Prostate gland (tissue), 2 donors: Measurements from ENCODE around the gene ACTN4. TPM values are rescaled to one million over a fixed set of nuclear protein-coding genes. Genes with fewer than 3 reads are reported as not detected.
A peak's percentile ranks its signal among the peaks of the same experiment; 100 is the strongest.

ENCODE experiments used
- DNase-seq: peaks from one replicate; pipeline ENCODE4 v3.0.0-alpha.2; 2019; ENCODE audit warnings: low spot score
- H3K27ac ChIP-seq, 2 donors: fragments of 200-600 bp; sonication (generic); 2 replicates each; pipeline ENCODE4 v1.5.1; 2017 to 2019
- H3K27me3 ChIP-seq: fragments of 200-600 bp; sonication (generic); replicated peaks from 2 replicates; pipeline ENCODE4 v1.5.1; 2019; ENCODE audit not compliant: insufficient read depth
- H3K36me3 ChIP-seq, 2 donors: fragments of 200-600 bp; sonication (generic); 1 replicate in 1 of 2; 2 replicates in 1 of 2; pipeline versions ENCODE4 v1.5.1 to v1.8.1; 2017 to 2019
- H3K4me1 ChIP-seq: fragments of 200-600 bp; sonication (generic); replicated peaks from 2 replicates; pipeline ENCODE4 v1.5.1; 2019
- H3K4me3 ChIP-seq, 2 donors: fragments of 200-600 bp; sonication (generic); 2 replicates each; pipeline ENCODE4 v1.5.1; 2017 to 2019
- H3K9me3 ChIP-seq: fragments of 200-600 bp; sonication (generic); 2 replicates; pipeline ENCODE4 v1.5.1; 2017
- POLR2A ChIP-seq: fragments of 450-650 bp; IDR thresholded peaks from one replicate; pipeline ENCODE4 v1.6.1; 2016; ENCODE audit warnings: antibody characterized with exemption, mild to moderate bottlenecking
- POLR2AphosphoS5 ChIP-seq: sonication (generic); formaldehyde crosslinking; IDR thresholded peaks from one replicate; pipeline ENCODE4 v1.6.1; 2017; ENCODE audit warnings: antibody characterized with exemption
- WGBS: methylation state at CpG from one replicate; pipeline ENCODE4 v1.1.5; 2018; 5-methylcytosine and 5-hydroxymethylcytosine counted together
- intact Hi-C: fragments of 100-400 bp; cut with DNase I; formaldehyde crosslinking; loops from one replicate; pipeline ENCODE4 v1.14.2; 2022
- total RNA-seq, 2 donors: library from RNA; depleted of rRNA; stranded (reverse); fragments of >200 nt; gene quantifications; one replicate each; pipeline ENCODE4 v1.1.0, GENCODE V29; 2016
- TF ChIP-seq, protein P1 (sequence below), 4 experiments: fragments of 200-600 bp in 2 of 4; fragments of 450-650 bp in 2 of 4; sonication (generic) in 2 of 4; IDR thresholded peaks; 1 replicate in 3 of 4; 2 replicates in 1 of 4; pipeline ENCODE4 v1.5.1; 2016 to 2019; ENCODE audit warnings: antibody characterized with exemption in 4 of 4, mild to moderate bottlenecking in 2 of 4, moderate library complexity in 2 of 4

The ACTN4 gene
- total RNA-seq, 2 donors from 2014 or later, result 312 to 330 TPM

DNA sequence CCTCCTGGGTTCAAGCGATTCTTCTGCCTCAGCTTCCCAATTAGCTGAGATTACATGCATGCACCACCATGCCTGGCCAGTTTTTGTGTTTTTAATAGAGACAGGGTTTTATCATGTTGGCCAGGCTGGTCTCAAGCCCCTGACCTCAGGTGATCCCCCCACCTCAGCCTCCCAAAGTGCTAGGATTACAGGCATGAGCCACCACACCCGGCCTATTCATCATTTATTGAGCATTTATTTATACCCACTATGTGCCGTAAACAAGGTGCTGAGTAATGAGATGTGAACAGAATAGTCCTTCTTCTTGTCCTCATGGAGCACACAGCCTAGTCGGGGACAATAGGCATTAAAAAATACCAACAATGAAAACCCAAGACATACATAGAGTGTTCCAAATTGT is 25.6 kb downstream of the ACTN4 start:
- H3K27me3 ChIP-seq, result no peaks in the 10 kb centered on the region
- H3K36me3 ChIP-seq, result no peaks in the 10 kb centered on the region
- H3K4me3 ChIP-seq, result no peak overlapping the region
- TF ChIP-seq POLR2A (no peak), POLR2AphosphoS5 (no peak)
- TF ChIP-seq, protein P1, sequence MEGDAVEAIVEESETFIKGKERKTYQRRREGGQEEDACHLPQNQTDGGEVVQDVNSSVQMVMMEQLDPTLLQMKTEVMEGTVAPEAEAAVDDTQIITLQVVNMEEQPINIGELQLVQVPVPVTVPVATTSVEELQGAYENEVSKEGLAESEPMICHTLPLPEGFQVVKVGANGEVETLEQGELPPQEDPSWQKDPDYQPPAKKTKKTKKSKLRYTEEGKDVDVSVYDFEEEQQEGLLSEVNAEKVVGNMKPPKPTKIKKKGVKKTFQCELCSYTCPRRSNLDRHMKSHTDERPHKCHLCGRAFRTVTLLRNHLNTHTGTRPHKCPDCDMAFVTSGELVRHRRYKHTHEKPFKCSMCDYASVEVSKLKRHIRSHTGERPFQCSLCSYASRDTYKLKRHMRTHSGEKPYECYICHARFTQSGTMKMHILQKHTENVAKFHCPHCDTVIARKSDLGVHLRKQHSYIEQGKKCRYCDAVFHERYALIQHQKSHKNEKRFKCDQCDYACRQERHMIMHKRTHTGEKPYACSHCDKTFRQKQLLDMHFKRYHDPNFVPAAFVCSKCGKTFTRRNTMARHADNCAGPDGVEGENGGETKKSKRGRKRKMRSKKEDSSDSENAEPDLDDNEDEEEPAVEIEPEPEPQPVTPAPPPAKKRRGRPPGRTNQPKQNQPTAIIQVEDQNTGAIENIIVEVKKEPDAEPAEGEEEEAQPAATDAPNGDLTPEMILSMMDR (IDR thresholded peaks at IDR 0.05), result no peak
- intact Hi-C loops, result no loop called here
- no peaks in the 10 kb centered on the region for H3K9me3 ChIP-seq
- 87% methylated on average over 4 of the region's 4 CpGs for WGBS
- peaks cover 24% of the 10 kb centered on the region for H3K4me1 ChIP-seq
- H3K27ac ChIP-seq, result peak overlapping the region; percentile 47 to 48
- no peak for DNase-seq

DNA sequence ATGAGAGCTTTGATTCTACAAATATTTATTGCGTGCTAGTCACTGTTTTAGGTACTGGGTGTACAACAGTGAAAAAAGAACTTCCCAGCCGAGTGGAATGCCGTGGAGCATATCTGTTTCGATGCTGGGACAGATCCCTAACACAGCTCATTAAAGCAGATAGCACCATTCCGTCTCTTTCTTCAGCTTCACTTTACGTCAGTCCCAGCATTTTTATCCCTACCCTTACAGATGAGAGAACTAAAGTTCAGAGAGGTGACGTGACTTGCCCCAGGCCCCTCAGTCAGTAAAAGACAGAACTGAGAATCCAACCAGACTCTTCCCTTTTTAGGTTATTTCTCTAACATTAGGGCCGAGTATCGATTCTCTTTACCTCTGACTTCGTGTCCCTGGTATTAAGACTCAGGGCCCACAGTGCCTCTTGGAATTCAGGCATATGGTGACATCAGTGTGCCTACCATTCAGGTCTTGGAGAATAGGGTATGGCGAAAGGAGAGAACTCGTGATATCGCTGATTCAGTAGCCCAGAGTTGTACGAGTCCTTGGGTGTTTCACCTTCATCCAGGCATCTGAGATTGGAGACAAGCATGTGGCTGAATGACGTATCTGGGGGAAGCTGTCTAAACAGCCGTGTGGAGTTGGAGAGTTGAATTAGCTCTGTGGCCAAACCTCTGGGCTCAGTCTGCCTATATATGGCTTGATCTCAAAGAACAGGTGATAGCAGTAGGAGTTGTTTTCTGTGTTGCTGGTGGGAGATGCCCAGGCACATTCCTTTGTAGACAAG is 27.1 kb downstream of the ACTN4 start:
- peak overlapping the region; percentile 87 to 90 for H3K27ac ChIP-seq
- intact Hi-C loops, result no loop called here
- TF ChIP-seq, protein P1 (IDR thresholded peaks at IDR 0.05), result no peak
- peak; percentile 85 for TF ChIP-seq POLR2AphosphoS5
- no peak for TF ChIP-seq POLR2A
- WGBS, result 25% methylated on average over 16 of the region's 16 CpGs
- H3K36me3 ChIP-seq, result no peaks in the 10 kb centered on the region
- peak; percentile 76 for DNase-seq
- no peaks in the 10 kb centered on the region for H3K27me3 ChIP-seq
- peaks cover 24% of the 10 kb centered on the region for H3K4me1 ChIP-seq
- H3K9me3 ChIP-seq, result no peaks in the 10 kb centered on the region
- H3K4me3 ChIP-seq, result no peak overlapping the region

DNA sequence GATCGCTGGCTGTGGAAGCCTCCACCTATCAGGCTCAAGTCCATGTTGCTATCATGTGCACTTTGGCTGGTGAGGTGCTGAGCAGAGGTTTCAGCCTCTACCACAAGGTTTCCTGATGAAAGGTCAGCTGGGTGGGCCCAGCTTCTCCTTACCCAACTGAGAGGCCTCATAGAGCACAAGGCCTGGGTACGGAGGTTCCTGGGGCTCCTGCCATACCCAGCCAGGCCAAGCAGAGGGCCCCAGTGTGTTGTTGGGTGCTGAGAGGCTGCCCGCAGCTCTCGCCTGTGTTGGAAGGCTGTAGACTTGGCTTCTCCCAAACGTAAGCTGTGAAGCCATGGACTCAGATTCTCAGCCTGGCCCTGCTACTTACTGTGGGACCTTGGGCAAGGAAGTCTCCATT is 28.2 kb downstream of the ACTN4 start:
- no peak for DNase-seq
- Histone ChIP-seq H3K27me3 (no peaks in the 10 kb centered on the region), H3K36me3 (no peaks in the 10 kb centered on the region), H3K4me1 (peaks cover 24% of the 10 kb centered on the region), H3K27ac (peak overlapping the region; percentile 87 to 90), H3K4me3 (no peak overlapping the region), H3K9me3 (no peaks in the 10 kb centered on the region)
- intact Hi-C loops, result no loop called here
- no peak for TF ChIP-seq POLR2AphosphoS5
- no peak for TF ChIP-seq POLR2A
- TF ChIP-seq, protein P1 (IDR thresholded peaks at IDR 0.05), result no peak
- 96% methylated on average over 5 of the region's 5 CpGs for WGBS

DNA sequence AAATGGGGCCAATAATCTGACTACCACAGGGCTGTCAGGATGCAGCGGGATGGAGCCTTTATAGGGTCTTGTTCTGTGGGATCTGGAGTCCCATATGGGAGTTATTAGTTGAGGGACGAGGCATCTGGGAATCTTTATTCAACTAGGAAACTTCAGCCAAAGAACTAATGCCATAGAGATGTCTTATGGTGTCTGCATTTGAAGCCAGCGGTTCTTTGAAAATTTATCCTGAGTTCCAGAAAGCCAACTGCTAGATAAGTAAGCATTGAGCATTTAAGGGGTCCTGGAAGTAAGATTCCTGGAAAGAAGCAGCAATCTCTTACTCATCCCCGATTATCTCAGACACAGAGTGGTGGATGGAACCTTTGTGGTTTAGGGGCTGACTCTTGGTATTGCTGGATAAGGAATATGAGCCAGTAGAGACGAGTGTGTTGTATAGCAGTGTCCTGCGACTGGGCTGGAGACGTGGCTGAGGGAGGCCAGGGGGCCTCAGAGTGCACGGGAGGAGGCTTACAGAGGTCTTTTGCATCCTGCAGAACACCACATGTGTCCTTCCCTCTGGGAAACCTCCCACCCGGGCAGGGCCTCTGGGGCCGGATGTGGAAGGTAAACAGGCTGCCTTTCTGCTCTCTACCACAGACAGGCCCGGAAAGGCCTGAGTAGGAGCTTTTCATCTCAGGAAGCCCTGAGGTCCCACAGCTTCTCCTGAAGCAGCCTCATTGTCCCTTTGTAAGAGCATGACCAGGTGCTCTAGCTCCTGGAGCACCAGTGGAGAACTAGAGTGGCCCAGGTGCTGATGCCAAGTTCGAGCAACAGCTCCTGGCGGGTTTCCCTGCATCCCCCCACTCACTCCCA is 28.8 kb downstream of the ACTN4 start:
- Histone ChIP-seq H3K36me3 (no peaks in the 10 kb centered on the region), H3K27me3 (no peaks in the 10 kb centered on the region), H3K4me1 (peaks cover 24% of the 10 kb centered on the region), H3K9me3 (no peaks in the 10 kb centered on the region), H3K27ac (peak overlapping the region; percentile 87 to 90), H3K4me3 (no peak overlapping the region)
- intact Hi-C loops, result no loop called here
- no peak for DNase-seq
- WGBS, result 48% methylated on average over 13 of the region's 13 CpGs
- peak; percentile 8 for TF ChIP-seq POLR2AphosphoS5
- TF ChIP-seq, protein P1 (IDR thresholded peaks at IDR 0.05), result no peak
